ENCODE measurements around the gene ELOVL6.

The ELOVL6 gene

GRCh38 chr4:110128472-110128919 is 69.9 kb downstream of the ELOVL6 start:
- Mint-ChIP-seq H3K27me3 (ENCODE audit: low read depth) (peaks cover 3% of the 10 kb centered on the region), H3K9me3 (no peaks in the 10 kb centered on the region), H3K27ac (no peak overlapping the region), H3K36me3 (ENCODE audit: low read depth) (peaks cover 25% of the 10 kb centered on the region), H3K4me1 (peaks cover 10% of the 10 kb centered on the region), H3K4me3 (no peak overlapping the region)
- no peak for TF ChIP-seq CTCF (IDR thresholded peaks at IDR 0.05; ENCODE audit: unreplicated experiment in 3 of 3)

GRCh38 chr4:110128029-110128428 is 70.4 kb downstream of the ELOVL6 start:
- Mint-ChIP-seq H3K9me3 (no peaks in the 10 kb centered on the region), H3K4me3 (no peak overlapping the region), H3K4me1 (peaks cover 10% of the 10 kb centered on the region), H3K27me3 (ENCODE audit: low read depth) (no peaks in the 10 kb centered on the region), H3K36me3 (ENCODE audit: low read depth) (peaks cover 20% of the 10 kb centered on the region), H3K27ac (no peak overlapping the region)
- TF ChIP-seq CTCF (IDR thresholded peaks at IDR 0.05; ENCODE audit: unreplicated experiment in 3 of 3), result no peak

GRCh38 chr4:110124711-110125110 is 73.7 kb downstream of the ELOVL6 start:
- no peak overlapping the region for H3K27ac Mint-ChIP-seq
- TF ChIP-seq CTCF (IDR thresholded peaks at IDR 0.05; ENCODE audit: unreplicated experiment in 3 of 3), result no peak
- H3K9me3 Mint-ChIP-seq, result no peaks in the 10 kb centered on the region
- H3K36me3 Mint-ChIP-seq (ENCODE audit: low read depth), result peaks cover 19% of the 10 kb centered on the region
- H3K4me1 Mint-ChIP-seq, result peaks cover 4% of the 10 kb centered on the region
- no peaks in the 10 kb centered on the region for H3K27me3 Mint-ChIP-seq (ENCODE audit: low read depth)
- H3K4me3 Mint-ChIP-seq, result no peak overlapping the region

GRCh38 chr4:110122201-110122600 is 76.2 kb downstream of the ELOVL6 start:
- Mint-ChIP-seq H3K27ac (no peak overlapping the region), H3K4me3 (no peak overlapping the region), H3K4me1 (peaks cover 5% of the 10 kb centered on the region), H3K27me3 (ENCODE audit: low read depth) (no peaks in the 10 kb centered on the region), H3K36me3 (ENCODE audit: low read depth) (peaks cover 13% of the 10 kb centered on the region), H3K9me3 (no peaks in the 10 kb centered on the region)
- TF ChIP-seq CTCF (IDR thresholded peaks at IDR 0.05; ENCODE audit: unreplicated experiment in 3 of 3), result no peak

GRCh38 chr4:110120506-110120905 is 77.9 kb downstream of the ELOVL6 start:
- Mint-ChIP-seq H3K4me1 (peaks cover 5% of the 10 kb centered on the region), H3K27ac (no peak overlapping the region), H3K27me3 (ENCODE audit: low read depth) (no peaks in the 10 kb centered on the region), H3K9me3 (no peaks in the 10 kb centered on the region), H3K36me3 (ENCODE audit: low read depth) (peaks cover 28% of the 10 kb centered on the region), H3K4me3 (no peak overlapping the region)
- TF ChIP-seq CTCF (IDR thresholded peaks at IDR 0.05; ENCODE audit: unreplicated experiment in 3 of 3), result no peak

GRCh38 chr4:110119880-110120279 is 78.5 kb downstream of the ELOVL6 start:
- Mint-ChIP-seq H3K9me3 (no peaks in the 10 kb centered on the region), H3K4me3 (no peak overlapping the region), H3K36me3 (ENCODE audit: low read depth) (peaks cover 28% of the 10 kb centered on the region), H3K27me3 (ENCODE audit: low read depth) (no peaks in the 10 kb centered on the region), H3K27ac (peak overlapping the region; percentile 35 to 59 (median 38)), H3K4me1 (peaks cover 5% of the 10 kb centered on the region)
- TF ChIP-seq CTCF (IDR thresholded peaks at IDR 0.05; ENCODE audit: unreplicated experiment in 3 of 3), result no peak
